ENCODE results near the gene TBC1D22B.
"Not testable (repeated sequence)": the region's sequence is repeated elsewhere in the genome, so short reads cannot be mapped to it uniquely, and the experiment has no call there.

TBC1D22B gene

DNA sequence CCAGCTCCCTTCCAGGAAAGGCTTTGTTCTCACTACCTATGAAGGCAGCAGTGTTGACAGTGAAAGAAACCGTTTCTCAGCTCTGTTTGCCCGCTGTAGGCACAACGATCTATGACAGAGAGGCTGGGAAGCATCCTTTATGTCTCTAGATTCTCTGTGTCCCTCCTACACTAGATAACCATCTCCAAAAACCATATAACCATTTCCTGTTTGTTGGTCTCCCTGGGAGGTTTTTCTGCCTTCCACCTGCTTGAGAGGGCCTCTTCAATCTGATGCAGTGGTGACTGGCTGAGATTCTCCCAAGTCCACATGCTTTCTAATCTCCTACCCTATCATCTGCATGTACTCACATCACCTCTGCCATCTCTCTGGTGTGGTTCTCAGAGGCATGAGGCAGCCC lies 32.4 kb downstream of the TBC1D22B start:
- no peak overlapping the region for H3K4me3 ChIP-seq (ENCODE audit: low read depth, low read length)
- no peak for DNase-seq (ENCODE audit: low read depth)

DNA sequence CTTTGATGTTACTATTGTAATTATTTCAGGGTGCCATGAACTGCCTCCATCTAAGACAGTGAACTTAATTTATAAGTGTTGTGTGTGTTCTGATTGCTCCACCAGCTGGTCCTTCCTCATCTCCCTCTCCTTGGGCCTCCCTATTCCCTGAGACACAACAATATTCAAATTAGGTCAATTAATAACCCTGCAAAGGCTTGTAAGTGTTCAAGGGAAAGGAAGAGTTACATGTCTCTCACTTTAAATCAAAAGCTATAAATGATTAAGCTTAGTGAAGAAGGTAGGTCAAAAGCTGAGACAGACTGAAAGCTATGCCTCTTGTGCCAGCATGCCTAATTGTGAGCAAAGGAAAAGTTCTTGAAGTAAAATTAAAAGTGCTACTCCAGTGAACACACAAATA lies 35.9 kb downstream of the TBC1D22B start:
- no peak for DNase-seq (ENCODE audit: low read depth)
- no peak overlapping the region for H3K4me3 ChIP-seq (ENCODE audit: low read depth, low read length)

DNA sequence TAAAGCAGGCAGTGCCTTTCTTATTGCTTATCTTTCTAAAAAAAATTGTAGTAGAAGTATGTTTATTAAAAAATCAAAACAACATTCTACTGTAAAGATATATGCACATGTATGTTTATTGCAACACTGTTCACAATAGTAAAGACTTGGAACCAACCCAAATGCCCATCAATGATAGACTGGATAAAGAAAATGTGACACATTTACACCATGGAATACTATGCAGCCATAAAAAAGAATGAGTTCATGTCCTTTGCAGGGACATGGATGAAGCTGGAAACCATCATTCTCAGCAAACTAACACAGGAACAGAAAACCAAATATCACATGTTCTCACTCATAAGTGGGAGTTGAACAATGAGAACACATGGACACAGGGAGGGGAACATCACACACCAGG lies 40.1 kb downstream of the TBC1D22B start:
- DNase-seq (ENCODE audit: low read depth); H3K4me3 ChIP-seq (ENCODE audit: low read depth, low read length): not testable (repeated sequence)

DNA sequence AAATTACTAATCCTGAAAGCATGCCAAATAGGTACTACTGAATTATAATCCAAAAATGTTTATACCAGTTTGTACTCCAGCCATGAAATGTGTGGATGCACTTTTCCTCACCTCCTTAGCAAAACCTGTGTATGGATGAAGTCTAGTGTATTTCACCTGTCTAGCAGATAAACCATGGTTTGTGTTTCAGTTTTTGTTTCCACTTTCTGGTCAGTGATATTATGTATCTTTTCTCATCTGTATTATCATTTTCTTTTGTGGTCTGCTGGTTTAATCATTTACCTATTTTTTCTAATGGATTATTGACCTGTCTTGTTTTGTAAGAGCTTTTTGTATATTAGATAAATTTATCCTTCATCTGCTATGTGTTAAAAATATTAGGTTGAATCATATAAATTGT lies 41.4 kb downstream of the TBC1D22B start:
- no peak overlapping the region for H3K4me3 ChIP-seq (ENCODE audit: low read depth, low read length)
- DNase-seq (ENCODE audit: low read depth), result no peak

DNA sequence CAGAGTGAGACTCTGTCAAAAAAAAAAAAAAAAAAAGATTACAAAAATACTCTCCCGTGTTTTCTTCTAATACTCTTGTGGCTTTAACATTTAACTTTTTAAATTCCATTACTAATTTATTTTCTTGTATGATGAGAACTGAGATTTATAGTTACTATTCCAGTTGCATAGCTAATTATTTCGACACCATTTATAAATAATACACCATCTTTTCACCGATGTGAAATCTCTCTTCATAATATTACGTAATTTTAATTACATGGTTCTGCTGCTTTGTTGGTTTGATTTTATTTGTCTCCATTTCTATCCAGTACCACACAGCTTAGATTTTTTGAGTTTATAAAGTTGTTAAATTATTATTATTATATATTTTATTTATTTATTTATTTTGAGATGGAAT lies 42.4 kb downstream of the TBC1D22B start:
- no peak overlapping the region for H3K4me3 ChIP-seq (ENCODE audit: low read depth, low read length)
- DNase-seq (ENCODE audit: low read depth), result no peak

DNA sequence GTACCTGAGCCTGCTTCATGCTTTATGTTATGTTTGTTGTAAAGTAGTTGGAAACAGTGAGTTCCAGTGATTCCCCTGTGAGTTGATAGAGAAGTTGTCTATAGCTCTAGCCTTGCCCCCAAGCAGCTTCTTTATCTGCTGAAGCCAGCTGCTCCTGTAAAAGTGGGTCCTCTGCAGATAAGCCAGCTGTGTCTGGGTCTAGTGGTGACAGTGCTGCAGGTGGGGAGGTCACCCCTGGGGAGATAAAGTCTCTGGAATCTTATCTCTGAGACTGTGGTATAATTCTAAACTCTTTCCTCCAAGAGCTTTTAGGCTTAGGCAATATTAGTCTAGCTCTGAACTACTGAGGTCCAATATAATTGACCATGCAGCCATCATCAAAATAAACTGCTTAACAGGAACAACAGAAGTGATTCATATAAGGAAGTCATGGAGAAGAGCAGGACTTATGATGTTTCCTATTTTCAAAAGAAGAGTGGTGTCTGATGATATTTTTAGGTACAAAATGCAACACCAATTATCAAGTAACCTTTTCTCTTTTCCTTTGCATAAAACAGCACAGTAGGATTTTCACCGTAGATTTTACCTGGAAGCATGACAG lies 44.6 kb downstream of the TBC1D22B start:
- DNase-seq (ENCODE audit: low read depth), result no peak

DNA sequence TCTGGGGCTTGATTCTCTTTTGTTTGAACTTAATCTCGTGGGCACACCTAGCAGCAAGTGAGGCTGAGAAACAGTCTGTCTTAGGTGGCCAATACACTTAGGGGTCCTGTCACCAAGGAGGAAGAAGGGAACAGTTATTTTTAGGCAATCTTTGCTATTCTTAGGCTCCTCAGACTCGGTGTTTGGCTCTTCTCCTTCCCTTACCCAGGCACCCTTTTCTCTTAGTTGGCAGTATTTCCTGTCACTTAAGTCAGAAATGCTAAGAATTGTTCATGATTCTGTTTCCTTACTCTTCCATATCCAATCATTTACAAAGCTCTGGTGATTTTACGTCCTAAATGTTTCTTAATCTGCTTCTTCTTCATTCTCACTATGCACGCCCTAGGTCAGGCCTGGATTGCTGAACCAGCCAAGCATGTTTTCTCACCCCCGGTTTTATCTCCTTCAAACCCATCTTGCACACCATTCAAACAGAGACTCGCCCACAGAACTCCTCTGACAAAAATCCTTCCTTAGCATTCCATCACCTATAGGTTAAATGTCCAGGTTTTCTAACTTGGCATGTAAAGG lies 45.6 kb downstream of the TBC1D22B start:
- DNase-seq (ENCODE audit: low read depth), result no peak
- H3K4me3 ChIP-seq (ENCODE audit: low read depth, low read length), result no peak overlapping the region

More for the DNA sequence above, 44.6 kb downstream of the TBC1D22B start:
- H3K4me3 ChIP-seq (ENCODE audit: low read depth, low read length), result no peak overlapping the region

DNA sequence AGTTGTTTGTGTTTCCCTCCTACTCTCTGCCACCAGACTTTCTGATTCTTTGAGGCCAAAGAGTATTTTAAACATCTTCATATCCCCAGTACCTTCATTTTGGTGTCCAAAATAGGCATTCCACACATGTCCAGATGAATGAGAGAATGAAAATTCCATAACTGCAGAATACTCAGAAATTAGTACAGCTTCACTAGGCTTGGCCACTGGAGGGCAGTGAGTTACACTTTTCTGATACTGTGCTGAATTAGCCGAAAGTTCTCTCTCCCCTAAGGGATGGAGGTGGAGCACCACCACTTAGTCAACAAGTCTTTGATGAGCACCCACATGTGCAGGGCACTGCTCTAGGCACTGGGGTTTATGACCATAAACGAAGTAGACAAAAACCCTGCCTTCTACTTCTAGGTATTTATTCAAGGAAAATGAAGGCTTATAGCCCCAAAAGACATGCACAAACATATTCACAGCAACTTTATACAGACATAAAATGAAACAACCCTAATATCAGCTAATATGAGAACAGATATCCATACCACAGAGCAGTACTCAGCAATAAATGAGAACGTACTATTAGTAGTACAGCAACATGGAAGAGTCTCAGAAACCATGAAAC lies 46.4 kb downstream of the TBC1D22B start:
- no peak overlapping the region for H3K4me3 ChIP-seq (ENCODE audit: low read depth, low read length)
- no peak for DNase-seq (ENCODE audit: low read depth)

DNA sequence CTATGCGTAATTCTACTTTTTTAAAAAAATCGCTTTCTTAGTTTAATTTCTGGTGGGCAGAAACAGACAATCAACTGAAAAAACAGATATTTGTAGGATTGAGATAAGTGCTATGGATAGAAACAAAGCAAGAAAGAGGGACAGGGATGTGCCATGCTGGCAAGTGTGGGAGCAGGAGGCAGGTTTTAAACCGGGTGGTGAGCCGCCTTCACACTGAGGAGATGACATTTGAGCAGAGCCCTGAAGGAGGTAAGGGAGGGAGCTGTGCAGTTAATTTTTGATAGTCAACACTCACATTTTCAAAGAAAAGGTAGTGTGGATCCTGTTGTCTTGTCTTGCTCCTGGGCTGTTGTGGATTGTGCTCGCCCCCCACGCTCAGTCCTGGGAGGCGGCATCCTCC lies 47.2 kb downstream of the TBC1D22B start:
- H3K4me3 ChIP-seq (ENCODE audit: low read depth, low read length), result no peak overlapping the region
- no peak for DNase-seq (ENCODE audit: low read depth)

DNA sequence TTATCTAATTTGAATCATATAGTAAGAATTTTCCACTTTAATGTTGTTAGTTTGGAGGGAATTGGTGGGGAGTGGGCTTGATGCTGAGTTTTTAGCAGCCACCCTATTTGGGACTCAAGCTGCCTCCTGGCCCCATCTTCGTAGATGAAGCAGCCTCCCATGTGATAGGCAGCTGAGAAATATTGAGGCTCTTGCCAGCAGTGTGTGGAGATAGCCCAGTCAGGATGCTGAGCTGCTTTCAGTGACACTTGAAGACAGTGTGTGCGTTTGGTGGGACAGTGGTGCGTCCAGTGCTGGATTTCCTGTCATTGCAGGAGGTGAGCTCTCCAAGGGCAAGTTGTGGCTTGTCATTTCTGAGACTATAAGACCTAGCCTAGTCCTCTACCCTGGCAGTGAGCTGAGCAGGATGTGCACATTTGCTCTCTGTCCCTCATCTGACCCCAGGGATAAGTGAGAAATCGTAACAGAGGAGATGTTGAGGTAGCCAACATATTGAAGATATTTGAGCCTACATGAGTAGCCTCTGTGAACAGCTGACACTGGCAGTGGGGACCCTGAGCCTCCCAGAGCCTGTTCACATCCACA lies 48.4 kb downstream of the TBC1D22B start:
- H3K4me3 ChIP-seq (ENCODE audit: low read depth, low read length), result no peak overlapping the region
- DNase-seq (ENCODE audit: low read depth), result no peak

DNA sequence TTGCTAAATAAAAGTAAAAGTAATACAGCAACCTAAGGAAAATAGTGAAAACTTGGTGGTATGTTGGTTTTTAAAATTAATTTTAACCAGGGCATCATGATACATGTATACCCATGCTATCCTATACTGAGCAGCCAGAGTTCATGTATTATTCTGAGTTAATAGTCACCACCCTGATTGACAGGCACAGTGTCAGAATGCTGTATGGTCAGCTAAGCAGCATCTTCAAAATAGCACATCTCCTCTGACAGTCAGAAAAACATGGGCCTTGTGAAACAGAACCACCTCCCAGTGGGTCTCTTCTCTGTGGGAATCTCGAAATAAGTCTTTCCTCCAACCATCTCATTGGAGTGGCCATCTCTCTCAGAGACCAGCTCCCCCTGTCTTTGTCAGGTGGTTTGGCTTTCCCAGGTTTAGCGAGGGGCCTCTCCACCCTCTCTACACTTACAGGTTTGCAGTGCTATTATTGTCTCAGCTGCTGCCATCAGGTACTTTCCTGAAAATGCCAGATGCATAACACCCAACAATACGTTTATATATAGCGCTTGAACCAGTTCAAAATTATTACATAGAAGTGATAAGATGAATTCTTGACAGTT lies 49.2 kb downstream of the TBC1D22B start:
- no peak for DNase-seq (ENCODE audit: low read depth)

DNA sequence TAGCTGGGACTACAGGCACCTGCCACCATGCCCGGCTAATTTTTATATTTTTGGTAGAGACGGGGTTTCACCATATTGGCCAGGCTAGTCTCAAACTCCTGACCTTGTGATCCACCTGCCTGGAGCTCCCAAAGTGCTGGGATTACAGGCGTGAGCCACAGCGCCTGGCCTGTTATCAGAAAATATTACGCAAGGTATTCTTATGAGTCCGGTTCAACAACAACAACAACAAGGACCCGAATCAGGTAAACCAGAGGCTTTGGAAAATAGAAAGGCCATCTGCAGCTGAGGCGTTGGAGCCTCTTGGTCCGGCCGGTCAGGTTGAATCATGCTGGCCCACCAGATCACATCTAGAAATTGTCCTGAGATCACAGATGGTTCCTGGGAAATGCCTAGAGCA lies 49.9 kb downstream of the TBC1D22B start:
- not testable (repeated sequence) for DNase-seq (ENCODE audit: low read depth); H3K4me3 ChIP-seq (ENCODE audit: low read depth, low read length)

More for the DNA sequence above, 49.2 kb downstream of the TBC1D22B start:
- H3K4me3 ChIP-seq (ENCODE audit: low read depth, low read length), result no peak overlapping the region

DNA sequence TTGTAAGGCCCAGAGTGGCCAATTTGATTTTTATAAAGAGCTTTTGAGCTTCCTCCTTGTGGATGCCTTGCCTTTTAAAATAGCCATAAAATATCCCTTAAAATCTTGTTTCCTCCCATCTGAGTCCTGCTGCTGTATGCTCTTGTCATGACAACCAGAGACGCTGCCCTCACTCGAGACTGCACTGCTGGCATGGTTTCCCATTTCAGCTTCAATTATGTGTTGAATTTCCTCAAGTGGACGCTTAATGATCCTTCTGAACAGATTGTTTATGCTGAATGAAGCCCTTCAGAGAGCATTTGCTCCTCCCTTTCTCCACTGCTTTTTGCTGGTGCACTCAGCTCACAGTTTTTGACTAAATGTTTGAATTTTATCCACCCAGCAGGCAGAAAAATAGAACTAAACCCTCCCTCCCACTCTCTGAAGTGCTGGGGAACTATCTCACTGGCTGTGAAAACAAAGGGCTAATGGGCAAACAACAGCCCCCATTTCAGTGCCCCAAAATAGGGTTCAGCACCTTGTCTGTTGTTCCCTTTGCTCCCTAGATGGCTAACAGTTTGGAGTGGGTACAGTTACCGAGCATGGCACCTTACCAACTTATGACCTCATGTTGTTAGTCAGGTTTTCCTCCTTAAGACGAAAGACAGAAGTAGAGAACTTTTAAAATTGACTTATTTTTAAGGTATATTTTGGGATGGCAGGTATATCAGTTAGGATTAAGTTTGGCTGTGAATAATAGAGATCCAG lies 50.7 kb downstream of the TBC1D22B start:
- no peak overlapping the region for H3K4me3 ChIP-seq (ENCODE audit: low read depth, low read length)
- DNase-seq (ENCODE audit: low read depth), result no peak

DNA sequence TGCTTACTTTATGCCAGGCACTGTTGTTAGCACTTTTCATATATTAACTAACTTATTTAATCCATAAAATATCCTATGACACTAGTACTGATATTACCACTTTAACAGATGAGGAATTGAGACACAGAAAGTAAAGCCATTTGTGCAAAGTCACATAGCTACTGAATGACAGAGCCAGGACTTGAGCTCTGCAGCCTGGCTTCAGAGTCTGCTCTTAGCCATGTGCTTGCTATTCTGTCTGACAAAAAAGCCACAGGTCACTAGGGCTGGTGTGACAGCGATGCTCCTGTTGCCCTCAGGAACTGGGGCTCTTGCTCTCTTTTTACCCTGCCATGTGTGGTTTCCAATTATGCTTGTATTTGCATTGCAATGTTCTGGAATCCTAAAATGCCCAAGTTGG lies 51.5 kb downstream of the TBC1D22B start:
- DNase-seq (ENCODE audit: low read depth), result no peak
- no peak overlapping the region for H3K4me3 ChIP-seq (ENCODE audit: low read depth, low read length)

DNA sequence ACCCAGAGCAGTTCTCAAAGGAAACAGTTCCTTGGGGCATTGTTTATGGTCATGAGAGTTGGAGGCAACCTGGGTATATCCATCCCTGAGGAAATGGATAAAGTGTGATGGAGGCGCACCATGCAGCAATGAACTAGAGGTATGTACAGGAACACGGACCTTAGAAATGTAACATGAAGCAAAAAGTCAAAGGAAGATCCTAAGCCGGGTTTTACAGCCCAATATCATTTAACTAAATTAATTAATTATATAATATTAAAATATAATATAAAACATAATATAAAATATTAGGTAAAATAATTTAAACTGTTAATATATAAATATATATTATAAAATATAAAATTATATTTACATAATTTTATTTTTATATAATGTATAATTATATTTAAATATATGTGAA lies 52.1 kb downstream of the TBC1D22B start:
- H3K4me3 ChIP-seq (ENCODE audit: low read depth, low read length), result no peak overlapping the region
- DNase-seq (ENCODE audit: low read depth), result no peak

DNA sequence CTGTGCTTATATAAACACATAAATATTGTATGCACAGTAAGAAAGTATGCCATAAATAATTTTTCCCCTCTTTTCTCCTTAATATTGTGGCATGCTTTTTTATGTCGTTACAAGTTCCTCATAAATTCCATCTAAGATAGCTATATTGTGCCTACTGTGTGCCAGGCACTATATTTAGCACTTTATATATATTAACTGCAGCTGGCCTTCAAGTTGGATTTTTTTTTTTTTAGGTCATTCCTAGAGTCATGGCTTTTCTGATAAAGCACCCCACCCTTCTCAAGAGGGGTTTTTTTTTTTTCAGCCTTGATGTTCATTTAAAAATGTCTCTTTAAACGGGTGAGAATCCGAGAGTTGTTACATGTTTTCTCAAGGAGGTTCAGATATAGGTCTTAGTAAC lies 53.4 kb downstream of the TBC1D22B start:
- H3K4me3 ChIP-seq (ENCODE audit: low read depth, low read length), result no peak overlapping the region
- DNase-seq (ENCODE audit: low read depth), result no peak

DNA sequence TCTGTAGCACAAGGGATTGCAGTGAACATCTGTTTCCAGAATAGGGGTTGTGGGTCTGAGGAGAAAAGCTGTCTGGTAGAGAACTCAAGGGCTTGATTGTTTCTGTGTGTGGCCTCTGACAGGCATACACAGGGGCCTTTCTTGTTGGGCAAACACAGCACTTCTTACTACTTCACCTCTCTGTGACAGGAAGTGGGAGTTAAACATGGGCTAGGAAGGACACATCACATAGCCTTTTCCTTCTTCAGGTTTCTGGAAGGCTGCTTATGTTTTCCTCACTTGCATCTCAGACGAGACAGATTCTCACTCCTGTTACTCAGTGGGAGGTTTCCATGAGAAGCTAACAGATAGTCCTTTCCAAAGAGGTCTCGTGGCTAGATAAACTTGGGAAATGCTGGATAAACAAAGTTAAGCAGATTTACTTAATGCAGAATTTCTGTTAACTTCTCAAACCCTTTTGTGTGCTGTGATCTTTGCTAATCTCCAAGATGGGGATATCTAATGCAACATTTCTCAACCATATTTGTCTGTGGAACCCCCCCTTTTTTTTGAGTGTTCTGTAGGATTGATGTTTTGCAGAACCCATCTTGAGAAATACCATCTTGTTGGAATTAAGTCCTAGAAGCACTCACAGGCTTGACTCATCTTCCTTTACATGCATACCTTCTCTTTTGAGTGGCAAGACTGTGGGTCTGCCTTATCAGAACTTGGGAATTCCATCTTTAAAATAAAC lies 54.3 kb downstream of the TBC1D22B start:
- no peak overlapping the region for H3K4me3 ChIP-seq (ENCODE audit: low read depth, low read length)

DNA sequence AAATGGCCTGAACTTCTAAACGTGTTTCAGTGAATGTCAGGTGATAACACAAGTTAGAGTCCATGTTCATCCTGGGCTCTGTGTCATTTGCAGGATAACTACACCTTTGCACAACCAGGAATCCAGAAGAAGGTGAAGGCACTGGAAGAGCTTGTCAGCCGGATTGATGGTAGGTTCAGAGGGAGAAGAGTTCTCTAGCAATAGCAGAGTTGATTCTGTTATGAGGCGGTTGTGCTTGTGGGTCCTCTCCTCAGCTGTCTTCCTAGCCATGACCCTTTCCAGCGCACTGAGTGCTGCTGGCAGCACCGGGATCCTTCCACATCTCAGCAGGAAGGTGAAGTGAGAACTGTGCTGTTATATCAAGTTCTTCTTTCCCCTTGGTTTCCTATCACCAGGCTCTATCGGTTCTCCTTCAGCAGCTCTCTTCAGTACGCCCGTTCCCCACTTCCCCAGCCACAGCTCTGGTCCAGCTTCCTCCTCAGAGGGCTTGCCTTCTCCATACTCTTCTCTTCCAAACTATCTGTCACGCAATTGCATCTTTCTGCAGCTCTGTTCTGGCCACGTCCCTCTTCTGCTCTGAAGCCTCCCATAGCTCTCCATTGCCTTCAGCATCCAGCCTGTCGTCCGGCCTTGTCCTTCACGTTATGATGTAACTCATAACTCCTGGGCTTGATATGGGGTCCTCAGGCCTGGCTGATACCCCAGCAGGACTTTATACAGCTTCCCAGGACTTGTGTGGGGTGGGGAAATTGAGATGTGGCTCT lies 56.3 kb downstream of the TBC1D22B start:
- H3K4me3 ChIP-seq (ENCODE audit: low read depth, low read length), result no peak overlapping the region
- DNase-seq (ENCODE audit: low read depth), result no peak

More for the DNA sequence above, 54.3 kb downstream of the TBC1D22B start:
- DNase-seq (ENCODE audit: low read depth), result peak; percentile 11

Measured in skeletal muscle cell (primary cell).